ENCODE data around the gene SOX8.

SOX8 gene

DNA sequence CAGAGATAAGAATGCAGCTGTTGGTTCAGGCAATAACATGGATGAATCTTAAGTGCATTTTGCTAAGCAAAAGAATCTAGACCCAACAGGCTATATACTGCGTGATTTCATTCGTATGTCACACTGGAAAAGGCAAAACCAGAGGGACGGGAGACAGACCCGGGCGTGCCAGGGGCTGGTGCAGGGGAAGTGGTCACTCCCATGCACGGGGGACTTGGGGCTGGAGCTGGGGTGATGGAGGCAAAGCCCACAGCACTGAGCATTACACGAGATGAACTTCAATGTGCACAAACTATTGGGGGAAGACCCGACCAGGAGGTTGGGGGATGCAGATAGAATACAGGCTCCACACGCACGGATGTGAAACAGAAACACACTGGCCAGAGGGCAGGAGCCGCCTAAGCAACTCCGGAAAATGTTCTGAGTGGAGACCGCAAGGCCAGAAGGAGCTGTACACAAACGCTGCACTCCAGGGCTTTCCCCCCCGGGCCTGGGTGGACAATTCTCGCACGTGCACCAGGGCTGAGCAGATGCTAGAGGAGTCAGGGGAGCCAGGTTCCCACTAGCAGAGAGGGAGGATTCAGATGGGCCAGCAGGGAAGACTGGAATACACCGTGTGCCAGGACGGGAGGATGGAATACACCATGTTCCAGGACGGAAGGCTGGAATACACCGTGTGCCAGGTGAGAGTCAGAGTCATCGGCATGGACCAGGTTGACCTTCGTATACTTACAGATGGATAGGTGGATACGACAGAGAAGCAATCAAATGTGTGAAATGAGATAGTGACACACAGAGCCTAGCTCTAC lies 22.1 kb upstream of the SOX8 start:
- no peak for DNase-seq

DNA sequence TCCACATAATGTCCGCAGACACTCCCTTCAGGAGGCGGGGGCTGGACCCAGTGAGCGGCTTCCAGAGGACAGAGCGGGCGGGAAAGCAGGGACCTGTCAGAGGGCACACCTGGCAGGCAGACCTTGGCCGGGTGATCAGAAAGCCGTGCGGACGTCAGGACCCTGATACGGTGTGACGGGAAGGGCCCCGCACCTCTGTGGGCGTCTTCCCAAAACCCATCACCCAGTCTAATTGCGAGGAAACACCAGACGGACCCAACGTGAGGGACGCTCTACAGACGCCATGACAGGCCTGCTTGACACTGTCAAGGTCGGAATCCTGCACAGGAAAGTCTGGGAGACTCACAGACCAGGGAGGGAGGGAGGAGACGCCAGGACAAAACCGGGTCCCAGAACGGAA lies 19.2 kb upstream of the SOX8 start:
- no peak for DNase-seq

DNA sequence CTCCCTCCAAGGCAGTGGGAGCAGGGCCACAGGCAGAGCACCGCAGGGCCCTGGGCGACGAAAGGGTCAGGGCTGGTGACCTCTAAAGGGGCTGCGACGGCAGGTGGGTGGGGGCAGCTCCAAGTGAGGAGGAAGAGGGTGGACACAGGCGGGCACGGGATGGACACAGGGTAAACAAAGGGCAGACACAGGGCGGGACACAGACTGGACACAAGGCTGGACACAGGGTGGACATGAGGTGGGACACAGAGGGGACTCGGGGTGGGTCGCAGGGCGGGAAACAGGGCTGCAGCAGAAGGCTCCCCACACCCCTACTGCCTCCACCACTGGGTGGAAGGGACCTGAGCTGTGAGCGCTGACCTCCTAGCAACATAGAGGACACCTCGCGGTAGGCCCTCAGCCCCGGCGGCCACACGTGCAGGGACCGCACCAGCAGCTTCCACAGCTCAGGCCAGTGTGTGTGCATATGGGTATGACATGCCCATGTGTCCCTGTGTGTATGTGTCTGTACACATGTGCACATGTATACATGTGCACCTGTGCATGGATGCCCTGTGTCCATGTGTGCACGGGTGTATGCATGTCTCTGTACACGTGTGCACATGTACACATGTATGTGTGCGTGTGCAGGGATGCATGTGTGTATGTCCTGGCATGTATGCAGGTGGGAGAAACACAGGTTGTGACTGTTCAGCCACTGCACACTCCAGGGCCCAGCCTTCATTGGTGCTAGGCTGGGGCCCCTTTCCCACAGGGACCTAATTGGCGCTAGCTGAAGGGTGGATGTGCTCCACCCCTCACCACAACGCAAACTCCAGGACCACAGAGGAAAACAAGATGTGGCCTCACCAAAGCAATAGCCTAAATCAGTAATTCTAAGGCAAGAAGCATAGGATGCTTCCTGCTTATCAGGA lies 18.4 kb upstream of the SOX8 start:
- no peak for DNase-seq

DNA sequence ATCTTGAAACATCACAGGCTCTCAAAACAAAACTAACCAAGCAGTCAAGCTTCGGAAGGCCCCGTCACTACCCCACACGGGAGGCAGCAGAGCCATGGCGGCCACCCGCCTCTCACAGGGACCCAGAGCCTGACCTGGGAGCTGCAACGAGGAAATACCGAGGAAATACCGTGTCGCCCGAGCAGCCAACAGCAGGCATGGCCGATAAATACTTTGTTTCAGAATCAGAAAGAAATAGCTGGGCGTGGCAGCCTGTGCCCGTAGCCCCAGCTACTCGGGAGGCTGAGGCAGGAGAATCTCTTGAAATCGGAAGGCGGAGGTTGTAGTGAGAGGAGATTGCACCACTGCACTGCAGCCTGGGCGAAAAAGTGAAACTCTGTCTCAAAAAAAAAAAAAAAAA lies 17.7 kb upstream of the SOX8 start:
- no peak for DNase-seq

DNA sequence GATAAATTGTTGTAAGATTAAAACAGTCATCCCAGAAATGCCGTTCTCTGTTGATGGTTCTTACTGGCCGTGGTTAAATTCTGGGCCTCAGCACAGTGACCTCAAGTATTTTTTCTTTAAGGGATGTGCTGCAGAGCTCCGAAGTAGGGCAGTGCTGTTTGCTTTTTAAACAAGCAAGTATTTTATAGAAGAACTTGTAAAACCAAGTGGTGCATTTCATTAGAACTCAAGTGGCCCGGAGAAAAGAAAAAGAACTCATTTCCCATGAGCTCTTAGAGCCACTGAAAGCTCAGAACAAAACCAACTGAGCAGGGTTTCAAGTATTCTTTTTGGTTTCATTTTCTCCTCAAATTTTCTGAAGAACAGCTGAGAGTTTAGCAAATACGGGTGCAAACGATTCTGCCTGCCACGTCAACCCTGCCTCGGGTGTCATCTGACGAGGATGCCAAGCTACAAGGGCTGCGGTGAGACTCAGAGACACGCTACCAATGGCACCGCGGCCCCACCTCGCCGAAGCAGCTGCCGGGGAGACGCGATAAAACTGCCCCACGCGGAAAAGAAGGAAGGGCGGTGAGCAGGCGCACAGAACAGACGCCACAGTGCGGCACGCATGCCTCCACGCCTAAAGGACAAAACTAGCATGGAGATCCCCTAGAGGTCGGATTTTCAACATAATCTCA lies 17.1 kb upstream of the SOX8 start:
- DNase-seq: no peak

DNA sequence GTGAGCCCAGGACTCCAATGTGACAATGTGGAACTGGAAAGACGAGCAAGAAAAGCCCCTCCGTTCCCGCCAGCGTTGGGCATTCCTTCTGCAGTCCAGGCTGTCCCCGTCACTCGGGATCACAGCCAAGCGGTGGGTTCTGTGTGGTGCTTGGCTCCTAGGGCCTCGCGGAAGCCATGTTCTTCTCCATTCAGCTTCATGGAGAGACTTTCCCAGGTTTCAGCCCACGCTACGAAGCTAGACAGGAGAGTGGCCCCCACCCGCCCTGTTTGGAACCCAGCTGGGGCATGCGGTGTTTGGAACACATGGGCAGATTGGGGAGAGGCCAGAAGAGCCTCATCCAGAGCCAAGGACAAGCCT lies 16.6 kb upstream of the SOX8 start:
- DNase-seq: no peak

DNA sequence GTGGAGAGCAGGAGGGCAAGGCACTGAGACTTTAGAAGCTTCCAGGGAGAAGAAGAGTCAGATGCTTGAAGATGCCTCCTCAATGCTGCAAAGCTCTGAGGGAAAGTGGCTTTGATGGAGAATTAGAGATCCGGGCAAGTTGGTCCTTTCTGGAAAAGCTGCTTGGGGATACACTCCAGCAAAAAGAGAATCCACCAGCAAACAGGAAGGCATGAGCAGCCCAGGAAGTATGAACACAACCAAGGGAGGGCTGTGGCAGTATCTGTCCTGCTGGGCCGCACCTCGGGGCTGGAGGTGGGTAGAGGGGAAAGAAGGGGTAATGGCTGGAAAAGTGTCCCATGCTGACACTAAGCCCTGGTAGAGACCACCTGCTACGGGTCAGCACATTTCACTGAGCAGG lies 16.1 kb upstream of the SOX8 start:
- DNase-seq: no peak

DNA sequence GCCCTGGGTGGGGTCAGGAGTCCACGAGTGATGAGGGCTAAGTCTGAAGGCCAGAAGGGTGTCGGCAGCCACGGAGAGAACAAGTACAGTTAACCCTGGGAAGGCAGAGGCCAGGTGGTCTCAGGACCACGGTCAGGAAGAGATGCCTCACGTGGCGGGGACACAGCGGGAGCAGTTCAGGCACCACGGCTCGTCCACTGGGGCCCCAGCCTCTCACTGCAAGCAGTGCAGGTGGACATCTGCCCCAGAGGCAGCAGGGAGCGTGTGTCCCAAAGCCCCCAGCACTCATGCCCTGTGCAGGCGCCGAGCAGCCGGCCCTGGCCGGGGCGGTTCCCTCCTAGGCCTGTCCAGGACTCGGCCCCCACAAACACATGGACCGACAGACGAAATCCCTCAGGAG lies 15.5 kb upstream of the SOX8 start:
- DNase-seq: no peak

DNA sequence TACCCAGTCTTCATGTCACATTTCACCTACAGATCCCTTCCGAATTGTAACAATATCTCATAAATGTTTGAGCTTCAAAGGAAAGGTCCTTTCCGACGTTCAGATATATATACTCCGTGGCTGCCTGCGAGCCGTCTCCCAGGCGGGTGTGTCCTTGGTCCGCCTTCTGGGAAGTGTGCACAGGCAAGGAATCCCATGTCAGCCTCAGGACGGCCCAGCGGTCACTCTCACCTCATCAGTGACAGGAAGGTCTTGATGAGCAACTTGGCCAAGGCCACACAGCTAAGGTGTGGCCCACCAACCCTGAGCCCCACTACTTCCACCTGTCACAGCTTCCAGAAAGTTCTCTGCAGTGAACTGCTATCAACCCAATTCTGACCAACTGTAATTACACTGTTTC lies 15.1 kb upstream of the SOX8 start:
- DNase-seq: no peak

DNA sequence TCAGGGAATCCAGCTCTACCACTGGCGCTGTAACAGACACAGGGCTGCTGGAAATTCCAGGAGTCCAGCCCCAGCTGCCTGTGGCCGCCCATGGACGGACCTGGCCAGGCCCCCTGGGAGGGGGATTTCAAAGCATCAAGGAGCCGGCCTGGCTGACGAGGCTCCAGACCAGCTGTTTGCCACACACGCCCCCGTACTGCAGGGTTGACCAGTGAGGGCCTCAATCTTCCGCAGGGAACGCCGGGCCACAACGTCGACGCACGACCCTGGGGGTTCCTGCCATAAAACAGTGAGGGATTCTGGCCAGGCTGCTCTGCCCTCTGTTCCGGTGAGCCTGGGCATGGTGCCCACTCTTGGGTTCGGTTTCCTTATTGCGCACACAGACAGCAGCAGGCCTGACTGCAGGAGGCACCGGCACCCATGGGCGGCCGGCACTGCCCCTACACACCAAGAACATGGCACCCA lies 14.5 kb upstream of the SOX8 start:
- DNase-seq: no peak

DNA sequence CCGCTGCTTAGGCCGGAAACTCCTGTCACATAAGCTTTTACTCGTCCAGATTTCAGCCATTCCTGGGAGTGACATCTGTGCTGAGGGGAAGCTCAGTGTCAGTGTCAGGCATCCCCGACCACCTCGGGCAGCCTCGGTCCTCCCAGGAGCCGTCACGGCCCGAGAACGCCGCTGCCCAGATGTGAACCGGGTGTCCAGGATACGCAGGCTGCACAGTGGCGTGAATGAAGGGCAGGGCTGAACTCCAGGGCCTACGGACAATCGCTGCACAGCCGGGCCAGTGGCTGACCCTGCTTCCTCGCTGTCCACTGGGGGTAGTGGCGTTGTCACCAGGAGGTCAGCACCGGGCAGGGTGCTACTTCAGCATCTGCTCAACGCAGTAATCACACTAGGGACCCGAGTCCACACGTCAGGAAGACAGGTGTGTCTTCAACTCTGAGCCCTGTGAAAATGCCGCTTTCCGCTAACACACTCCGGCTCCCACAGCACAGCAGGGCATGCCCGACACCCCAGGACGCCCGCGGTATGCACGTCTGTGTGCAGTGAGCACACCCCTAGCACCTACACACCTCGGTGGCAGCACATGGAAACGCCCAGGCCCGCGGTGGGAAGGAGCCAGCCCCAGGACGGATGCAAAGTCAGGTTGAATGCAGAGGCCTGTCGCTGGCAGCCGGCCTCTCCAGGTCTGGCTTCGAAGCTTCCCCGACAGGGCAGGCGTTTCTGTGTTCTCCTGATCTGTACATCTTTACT lies 13.8 kb upstream of the SOX8 start:
- no peak for DNase-seq

DNA sequence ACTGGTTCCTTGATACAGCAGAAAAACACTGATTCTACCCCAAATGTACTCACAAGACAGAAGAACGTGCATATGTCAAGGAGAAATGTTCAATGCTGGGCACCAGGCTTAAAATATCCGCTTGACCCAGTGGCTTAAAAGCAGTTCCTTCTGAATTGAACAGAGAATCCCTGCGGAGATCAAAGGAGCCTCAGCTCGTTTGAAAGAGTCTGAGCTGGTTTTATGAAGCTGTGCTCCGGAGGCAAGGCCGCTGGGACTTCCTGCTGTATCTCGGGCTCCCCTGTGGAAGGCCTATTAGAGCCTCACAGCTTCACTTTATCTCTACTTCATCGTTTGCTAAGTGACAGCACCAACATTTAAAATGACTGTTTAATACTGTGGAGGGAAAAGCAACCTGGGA lies 12.9 kb upstream of the SOX8 start:
- no peak for DNase-seq

DNA sequence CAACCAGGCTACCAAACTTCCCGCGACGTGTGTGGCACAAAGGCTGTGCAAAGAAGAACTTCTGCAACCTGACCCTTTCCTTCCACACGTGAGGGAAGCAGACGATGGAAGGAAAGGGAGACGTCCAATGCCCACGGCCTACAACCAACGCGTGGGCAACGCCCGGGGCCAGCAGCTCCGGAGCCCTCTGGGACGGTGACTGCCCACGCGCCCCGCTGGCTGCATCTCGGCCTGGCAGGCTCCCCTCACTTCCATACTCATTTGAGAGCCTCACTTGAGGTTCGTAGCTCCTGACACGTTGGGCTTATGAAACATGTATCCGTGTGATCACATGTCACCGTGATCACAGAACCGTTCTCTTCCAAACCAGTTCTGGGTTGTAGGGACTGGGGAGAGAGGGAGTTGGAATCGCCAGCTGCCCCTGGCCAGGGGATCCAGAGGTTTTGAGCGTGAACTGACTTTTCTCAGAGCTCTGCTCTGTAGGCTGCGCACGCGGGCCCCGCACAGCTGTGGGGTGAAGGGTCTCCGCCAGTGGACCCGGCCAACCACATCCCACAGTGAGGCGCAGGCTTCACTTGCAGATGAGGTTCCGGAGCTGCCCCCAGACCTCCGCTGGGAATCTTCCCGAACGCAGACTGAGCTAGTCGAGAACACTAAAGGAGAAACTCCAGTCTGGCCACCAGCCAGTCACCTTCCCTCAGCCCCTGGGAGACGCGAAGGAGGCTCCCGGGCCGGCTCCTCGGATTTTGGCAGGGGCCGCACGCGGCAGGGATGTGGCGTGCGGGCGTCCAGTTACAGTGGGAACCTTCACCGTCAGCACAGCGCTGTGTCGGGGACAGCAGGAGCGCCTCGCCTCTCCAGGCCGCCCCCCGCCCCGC lies 11.8 kb upstream of the SOX8 start:
- DNase-seq: no peak

DNA sequence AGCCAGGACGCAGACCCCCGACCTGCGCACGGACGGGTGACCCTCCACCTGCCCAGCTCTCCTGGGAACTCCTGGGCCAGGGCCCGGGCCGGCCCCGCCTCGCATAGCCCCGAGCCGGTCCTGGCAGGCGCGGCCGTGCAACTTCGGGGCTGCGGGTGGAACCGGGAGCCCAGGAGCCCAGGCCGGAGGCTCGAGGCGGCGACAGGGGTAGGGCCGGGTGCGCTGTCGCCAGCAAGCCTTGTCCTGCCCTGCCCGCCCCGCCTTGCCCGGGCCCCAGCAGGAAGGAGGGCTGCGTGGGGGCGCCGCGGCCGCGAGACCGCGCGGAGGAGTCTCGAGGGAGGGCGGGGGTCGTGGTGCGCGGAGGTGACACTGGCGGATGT lies 11.2 kb upstream of the SOX8 start:
- DNase-seq: no peak

DNA sequence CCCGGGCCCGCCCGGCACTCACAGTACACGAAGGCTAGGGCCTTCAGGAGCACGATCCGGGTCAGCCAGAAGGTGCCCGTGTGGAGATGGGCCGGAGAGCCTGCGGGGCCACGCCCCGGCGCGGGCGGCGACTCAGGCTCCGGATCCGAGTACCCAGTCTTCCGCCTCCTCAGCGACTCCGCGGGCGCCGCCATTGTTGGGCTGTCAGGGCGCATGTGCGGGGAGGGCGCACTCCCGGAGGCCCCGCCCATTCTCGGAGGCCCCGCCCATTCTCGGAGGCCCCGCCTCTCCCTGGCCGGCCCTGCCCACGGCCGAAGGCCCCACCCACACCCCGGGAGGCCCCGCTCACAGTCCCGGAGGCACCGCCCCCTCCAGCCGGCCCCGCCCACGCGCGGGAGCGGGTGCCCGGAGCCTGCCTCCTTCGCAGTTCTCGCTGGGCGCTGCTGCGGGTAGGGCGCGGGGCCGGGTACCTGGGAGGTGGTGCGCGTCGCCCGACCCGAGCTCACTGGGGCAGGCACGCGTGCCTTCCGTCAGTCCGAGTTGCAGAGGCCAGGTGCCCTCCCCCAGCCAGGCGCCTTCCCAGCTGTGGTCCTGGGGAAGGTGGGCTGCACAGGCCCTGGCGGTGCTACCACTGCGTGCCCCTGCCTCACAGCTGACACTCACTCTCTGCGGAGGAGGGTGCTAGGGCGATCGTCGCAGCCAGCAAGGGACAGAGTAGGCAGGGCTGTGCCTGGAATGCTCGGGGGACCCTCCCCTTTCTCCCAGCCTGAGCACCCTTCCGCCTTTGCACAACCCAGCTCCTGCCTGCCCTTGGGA lies 10.6 kb upstream of the SOX8 start, which contains the start of gene LMF1:
Gene LMF1 (minus strand): TSS at position 219 of the 816 bp plus-strand sequence. CDS start 4 bp downstream, at position 215.
- no peak for DNase-seq

DNA sequence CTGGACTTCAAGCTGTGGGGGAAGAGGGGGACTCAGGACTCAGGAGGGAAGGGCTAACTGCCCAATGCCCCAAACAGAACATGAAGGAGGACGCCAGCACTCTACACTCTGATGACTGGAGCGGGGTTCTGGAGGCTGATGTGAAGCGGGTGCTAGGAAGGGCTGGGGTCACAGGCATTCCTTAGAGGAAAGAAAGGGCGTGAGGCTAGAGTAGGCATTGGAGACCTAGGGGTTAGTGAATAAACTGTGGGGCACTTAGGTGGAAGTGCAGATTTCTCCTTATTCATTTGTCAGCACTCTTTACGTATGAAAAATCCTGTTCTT lies 10.0 kb upstream of the SOX8 start:
- DNase-seq: no peak

DNA sequence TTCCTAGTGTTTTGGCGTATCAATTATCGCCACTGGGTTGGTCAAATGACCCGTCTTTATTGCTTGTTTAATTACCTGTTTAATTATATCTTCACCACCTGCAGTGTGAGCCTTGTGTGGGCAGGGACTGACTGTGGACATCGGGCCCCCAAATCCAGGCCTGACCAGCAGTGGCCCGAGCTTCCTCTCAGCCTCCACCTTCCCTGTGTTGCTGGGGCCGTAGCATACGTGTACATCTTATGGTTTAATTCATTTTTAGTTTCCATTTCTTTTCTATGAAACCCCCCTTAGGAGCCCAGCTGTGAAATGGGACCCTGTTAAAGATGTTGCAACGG lies 9.6 kb upstream of the SOX8 start:
- DNase-seq: no peak

DNA sequence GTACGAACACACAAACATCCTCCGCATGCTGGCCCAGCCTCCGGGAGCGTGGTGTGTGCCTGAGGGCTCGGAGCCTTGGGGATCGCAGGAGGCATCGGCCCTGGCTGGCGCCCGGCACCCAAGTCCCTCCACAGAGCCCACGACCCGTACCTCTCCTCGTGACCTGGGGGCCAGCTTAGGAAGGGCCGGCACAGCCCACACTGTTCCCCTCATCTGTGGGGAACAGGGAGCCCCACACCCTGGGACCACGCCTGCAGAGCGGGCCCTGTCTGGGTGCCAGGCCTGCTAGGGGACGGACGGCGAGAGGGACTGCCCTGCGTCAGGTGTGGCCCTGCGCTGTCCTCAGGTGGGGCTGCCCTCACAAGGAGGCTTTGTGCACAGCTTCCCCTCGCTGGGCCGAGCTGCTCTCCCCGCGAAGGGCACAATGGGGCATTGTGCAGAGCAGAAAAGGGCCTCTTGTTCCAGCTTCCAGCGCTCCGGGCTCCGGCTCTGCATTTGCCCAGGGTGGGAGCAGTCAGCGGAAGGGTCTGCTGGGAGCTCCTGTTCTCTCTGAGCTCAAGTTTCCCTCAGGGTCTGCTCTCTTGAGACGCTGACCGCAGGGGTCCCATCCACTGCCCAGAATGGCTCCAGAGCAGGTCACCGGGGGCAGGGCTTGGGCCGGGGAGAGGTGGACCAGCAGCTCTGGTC lies 9.1 kb upstream of the SOX8 start:
- DNase-seq: no peak

DNA sequence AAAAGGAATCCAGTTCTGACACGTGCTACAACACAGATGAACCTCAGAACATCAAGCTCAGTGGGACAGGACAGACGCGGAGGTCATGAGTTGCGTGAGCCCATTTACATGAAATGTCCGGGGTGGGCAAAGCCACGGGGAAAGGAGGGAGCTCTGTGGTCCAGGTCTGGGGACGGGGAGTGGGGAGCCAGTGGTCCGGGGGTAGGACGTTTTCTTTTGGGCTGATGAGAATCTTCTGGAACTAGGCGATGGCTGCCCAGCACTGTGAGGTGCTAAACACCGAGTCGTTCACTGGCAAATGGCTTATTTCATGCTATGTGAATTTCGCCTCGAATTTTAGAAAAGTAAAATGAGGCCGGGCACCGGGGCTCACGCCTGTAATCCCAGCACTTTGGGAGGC lies 8.2 kb upstream of the SOX8 start:
- no peak for DNase-seq

DNA sequence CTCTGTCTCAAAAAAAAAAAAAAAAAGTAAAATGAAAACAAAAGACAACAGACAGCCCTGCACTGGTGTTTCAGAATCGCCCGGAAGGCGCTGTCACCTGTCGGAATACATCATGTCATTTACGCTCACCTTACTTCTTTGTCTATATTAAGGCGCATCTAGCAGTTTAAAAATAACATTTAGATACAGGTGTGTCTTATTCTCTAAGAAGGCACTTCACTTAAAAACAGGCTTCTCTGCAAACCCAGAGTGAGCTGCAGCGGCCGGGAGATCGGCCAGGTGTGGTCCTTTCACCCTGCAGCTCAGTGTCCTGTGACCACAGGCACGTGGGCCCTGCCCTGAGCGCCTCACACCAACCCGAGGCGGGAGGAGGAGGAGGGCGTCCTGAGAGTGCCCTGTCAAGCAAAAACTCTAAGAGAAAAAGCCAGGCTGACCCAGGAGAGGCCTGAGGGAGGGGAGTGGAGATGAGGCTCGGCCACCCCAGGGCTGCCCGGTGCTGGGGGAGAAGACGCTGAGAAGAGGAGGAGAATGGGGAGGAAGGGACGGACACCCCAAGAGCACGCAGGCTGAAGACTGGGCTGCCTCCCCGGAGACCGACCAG lies 7.5 kb upstream of the SOX8 start:
- no peak for DNase-seq
